Body of pancreas (tissue), 4 donors: ENCODE measurements around the gene F10. TPM values are rescaled to one million over a fixed set of nuclear protein-coding genes. Genes with fewer than 3 reads are reported as not detected.

Experiments
- ATAC-seq: fragments of 150-250 bp; one replicate; pipeline ENCODE4 v1.9.1; 2016
- DNase-seq, 4 donors: peaks; one replicate each; pipeline ENCODE4 v3.0.0-alpha.2; 2019
- H3K27ac ChIP-seq, 4 donors: fragments of 200-600 bp; sonication (generic); 1 replicate in 3 of 4; 2 replicates in 1 of 4; pipeline versions ENCODE4 v1.5.1 to v1.6.1; 2016 to 2019; ENCODE audit warnings: mild to moderate bottlenecking in 1 of 4, mixed read lengths in 1 of 4, moderate library complexity in 1 of 4
- H3K27me3 ChIP-seq, 2 donors: fragments of 200-600 bp; sonication (generic); one replicate each; pipeline ENCODE4 v1.6.0; 2016; ENCODE audit warnings: mild to moderate bottlenecking in 1 of 2
- H3K36me3 ChIP-seq, 2 donors: fragments of 200-600 bp; sonication (generic); replicated peaks in 1 of 2; 2 replicates each; pipeline ENCODE4 v1.5.1; 2016; ENCODE audit warnings: low read depth in 2 of 2; ENCODE audit not compliant: insufficient read depth in 1 of 2
- H3K4me1 ChIP-seq: fragments of 200-600 bp; sonication (generic); one replicate; pipeline ENCODE4 v1.6.0; 2016
- H3K4me3 ChIP-seq, 2 donors: fragments of 200-600 bp; sonication (generic); 1 replicate in 1 of 2; 2 replicates in 1 of 2; pipeline ENCODE4 v1.5.1; 2016 to 2019
- H3K9me3 ChIP-seq, 3 donors: fragments of 200-600 bp; sonication (generic); 1 replicate in 2 of 3; 2 replicates in 1 of 3; pipeline ENCODE4 v1.5.1; 2016
- POLR2A ChIP-seq, 3 donors: fragments of 450-650 bp; IDR thresholded peaks; one replicate each; pipeline ENCODE4 v1.6.1; 2016; ENCODE audit warnings: antibody characterized with exemption in 3 of 3, mild to moderate bottlenecking in 2 of 3
- WGBS, 2 donors: methylation state at CpG; one replicate each; pipeline ENCODE4 v1.1.5; 2017; 5-methylcytosine and 5-hydroxymethylcytosine counted together
- intact Hi-C: fragments of 100-400 bp; cut with DNase I; formaldehyde crosslinking; loops from one replicate; pipeline ENCODE4 v1.15.1; 2023
- total RNA-seq, 2 donors: library from RNA; depleted of rRNA; stranded (reverse); fragments of >200 nt; gene quantifications; one replicate each; pipeline ENCODE4 v1.1.0, GENCODE V29; 2016
- TF ChIP-seq, protein P1 (sequence below), 7 experiments: fragments of 450-650 bp in 4 of 7; fragments of 200-600 bp in 3 of 7; sonication (generic) in 3 of 7; IDR thresholded peaks; one replicate each; pipeline ENCODE4 v1.5.1; 2016 to 2019; ENCODE audit warnings: antibody characterized with exemption in 7 of 7

The F10 gene
- total RNA-seq, 2 donors from 2014 or later = 2.3 to 6.7 TPM

DNA sequence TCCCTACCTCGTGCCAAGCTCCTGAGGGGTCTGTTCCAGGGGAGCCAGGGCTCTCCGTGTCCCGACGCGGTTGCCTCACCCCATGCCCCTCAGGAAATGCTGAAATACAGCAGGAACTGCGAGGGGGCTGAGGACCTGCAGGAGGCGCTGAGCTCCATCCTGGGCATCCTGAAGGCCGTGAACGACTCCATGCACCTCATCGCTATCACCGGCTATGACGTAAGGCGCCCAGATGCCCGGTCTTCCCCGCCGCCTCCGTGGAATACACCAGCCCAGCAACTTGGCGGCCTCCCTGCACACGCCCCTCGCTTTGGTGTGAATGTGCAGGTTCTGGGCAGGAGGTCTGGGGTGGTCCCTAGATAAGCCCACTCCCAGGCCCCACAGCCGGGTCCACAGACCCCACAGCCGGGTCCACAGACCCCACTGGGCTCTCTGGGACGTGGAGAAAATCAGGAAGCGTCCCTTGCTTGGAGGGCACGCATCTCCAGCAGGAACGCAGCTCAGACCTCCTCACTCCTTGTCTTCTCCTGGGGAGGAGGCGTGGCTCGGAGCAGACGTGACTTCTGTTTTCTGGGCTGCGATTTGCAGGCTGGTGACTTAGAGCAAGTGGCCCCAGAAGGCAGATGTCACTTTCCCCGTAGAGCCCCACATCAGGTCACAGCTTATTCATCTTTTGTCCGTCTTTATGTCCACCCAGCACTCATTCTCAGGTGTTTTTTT lies 36.4 kb upstream of the F10 start:
- no peaks in the 10 kb centered on the region for H3K27me3 ChIP-seq
- no peak for DNase-seq
- intact Hi-C loops = no loop called here
- no peak overlapping the region for H3K4me3 ChIP-seq
- H3K36me3 ChIP-seq = peaks cover 0 to 13% of the 10 kb centered on the region in 2 donors
- H3K4me1 ChIP-seq = no peaks in the 10 kb centered on the region
- TF ChIP-seq, protein P1, sequence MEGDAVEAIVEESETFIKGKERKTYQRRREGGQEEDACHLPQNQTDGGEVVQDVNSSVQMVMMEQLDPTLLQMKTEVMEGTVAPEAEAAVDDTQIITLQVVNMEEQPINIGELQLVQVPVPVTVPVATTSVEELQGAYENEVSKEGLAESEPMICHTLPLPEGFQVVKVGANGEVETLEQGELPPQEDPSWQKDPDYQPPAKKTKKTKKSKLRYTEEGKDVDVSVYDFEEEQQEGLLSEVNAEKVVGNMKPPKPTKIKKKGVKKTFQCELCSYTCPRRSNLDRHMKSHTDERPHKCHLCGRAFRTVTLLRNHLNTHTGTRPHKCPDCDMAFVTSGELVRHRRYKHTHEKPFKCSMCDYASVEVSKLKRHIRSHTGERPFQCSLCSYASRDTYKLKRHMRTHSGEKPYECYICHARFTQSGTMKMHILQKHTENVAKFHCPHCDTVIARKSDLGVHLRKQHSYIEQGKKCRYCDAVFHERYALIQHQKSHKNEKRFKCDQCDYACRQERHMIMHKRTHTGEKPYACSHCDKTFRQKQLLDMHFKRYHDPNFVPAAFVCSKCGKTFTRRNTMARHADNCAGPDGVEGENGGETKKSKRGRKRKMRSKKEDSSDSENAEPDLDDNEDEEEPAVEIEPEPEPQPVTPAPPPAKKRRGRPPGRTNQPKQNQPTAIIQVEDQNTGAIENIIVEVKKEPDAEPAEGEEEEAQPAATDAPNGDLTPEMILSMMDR (IDR thresholded peaks at IDR 0.05) = no peak
- no peak for TF ChIP-seq POLR2A (IDR thresholded peaks at IDR 0.05)
- ATAC-seq = no peak
- WGBS, 2 donors = 86 to 89% methylated on average over 20 to 31 of the region's 32 CpGs
- no peak overlapping the region for H3K27ac ChIP-seq
- H3K9me3 ChIP-seq = no peaks in the 10 kb centered on the region

DNA sequence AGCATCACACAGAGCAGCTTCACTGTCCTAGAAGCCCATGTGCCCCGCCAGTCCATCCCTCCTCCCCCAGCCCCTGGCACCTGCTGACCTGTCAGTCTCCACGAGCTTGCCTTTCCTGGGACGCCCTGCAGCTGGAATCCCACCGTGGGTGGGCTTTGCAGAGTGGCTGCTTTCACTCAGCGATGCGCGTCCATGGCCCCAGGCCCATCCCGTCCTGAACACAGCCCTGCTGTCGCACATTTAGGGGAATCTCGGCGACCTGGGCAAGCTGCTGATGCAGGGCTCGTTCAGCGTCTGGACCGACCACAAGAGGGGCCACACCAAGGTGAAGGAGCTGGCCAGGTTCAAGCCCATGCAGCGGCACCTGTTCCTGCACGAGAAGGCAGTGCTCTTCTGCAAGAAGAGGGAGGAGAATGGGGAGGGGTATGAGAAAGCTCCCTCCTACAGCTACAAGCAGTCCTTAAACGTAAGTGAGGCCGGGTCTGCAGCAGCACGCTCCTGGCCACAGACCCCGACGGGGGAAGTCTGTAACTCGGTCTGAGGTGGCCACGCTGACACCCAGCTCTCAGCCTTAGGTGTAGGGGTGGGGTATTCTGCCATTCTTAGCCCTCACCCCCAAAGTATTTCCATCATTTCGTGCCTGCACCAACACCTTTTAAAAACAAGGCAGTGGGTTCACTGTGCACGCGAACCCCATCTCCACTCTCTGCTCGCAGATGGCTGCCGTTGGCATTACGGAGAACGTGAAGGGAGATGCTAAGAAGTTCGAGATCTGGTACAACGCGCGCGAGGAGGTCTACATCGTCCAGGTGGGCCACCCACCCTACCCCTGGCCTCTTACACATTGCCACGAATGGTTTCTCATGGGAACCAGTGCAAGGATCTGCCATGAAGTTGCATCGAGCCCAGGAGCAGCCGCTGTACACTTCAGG lies 35.3 kb upstream of the F10 start:
- no peak for TF ChIP-seq POLR2A (IDR thresholded peaks at IDR 0.05)
- TF ChIP-seq, protein P1 (IDR thresholded peaks at IDR 0.05) = no peak
- H3K36me3 ChIP-seq = peaks cover 0 to 13% of the 10 kb centered on the region in 2 donors
- ATAC-seq = no peak

DNA sequence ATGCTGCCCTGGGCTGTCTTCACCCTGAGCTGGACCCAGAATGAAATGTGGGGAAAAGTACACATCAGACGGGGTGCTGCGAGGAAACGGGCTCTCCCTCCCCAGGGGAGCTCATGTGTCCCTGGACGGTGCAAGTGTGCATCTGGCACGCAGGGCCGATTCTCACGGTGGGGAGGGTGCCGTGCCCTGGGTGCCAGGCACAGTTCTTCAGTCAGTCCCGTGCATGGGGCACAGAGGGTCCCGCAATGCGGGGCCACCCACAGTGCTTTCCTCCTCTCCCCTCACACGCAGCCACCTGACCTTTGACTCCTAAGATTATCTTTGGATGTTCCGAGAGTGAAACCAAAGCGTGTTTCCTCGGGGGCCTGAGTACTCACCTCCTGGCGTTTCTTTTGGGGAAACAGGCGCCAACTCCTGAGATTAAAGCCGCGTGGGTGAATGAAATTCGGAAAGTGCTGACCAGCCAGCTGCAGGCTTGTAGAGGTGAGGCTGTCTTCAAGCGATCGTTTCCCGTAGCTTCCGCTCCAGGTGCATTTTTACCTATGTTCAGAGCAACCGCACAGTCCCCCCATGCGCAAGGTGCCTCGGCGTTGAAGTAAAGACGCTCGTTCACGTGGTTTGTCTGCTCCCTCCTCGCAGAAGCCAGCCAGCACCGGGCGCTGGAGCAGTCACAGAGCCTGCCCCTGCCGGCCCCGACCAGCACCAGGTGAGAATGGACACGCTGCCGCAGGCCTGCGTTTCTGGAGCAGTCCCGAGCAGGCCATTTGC lies 34.5 kb upstream of the F10 start:
- WGBS, 2 donors = 91 to 93% methylated on average over 32 to 40 of the region's 40 CpGs

More for the DNA sequence above, 35.3 kb upstream of the F10 start:
- Histone ChIP-seq H3K27me3 (no peaks in the 10 kb centered on the region), H3K9me3 (no peaks in the 10 kb centered on the region), H3K27ac (no peak overlapping the region), H3K4me1 (no peaks in the 10 kb centered on the region), H3K4me3 (no peak overlapping the region)
- 90% methylated on average over 29 to 39 of the region's 39 CpGs for WGBS, 2 donors
- intact Hi-C loops = no loop called here
- no peak for DNase-seq

DNA sequence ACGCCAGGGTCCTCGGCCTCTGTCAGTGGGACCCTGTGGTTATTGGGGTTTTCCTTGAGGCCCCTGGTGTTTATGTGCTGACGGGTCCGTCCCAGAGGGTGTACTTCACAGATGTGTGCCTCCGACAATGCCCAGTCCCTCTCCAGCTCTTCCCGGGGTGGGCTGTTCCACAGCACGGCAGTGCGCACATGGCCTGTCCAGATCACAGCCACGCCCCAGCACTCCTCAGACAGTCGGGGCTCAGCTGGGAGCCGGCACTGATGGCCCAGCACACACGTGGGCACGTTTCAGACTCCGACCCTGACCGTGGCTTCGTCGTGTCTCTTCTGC lies 33.9 kb upstream of the F10 start:
- DNase-seq (no peak), ATAC-seq (no peak)
- WGBS, 2 donors = 89% methylated on average over 11 to 17 of the region's 17 CpGs
- Histone ChIP-seq H3K27me3 (no peaks in the 10 kb centered on the region), H3K4me1 (no peaks in the 10 kb centered on the region), H3K36me3 (peaks cover 0 to 13% of the 10 kb centered on the region in 2 donors), H3K9me3 (no peaks in the 10 kb centered on the region), H3K27ac (no peak overlapping the region), H3K4me3 (no peak overlapping the region)
- intact Hi-C loops = no loop called here
- TF ChIP-seq, protein P1 (IDR thresholded peaks at IDR 0.05) = no peak
- TF ChIP-seq POLR2A (IDR thresholded peaks at IDR 0.05) = no peak

More for the DNA sequence above, 34.5 kb upstream of the F10 start:
- intact Hi-C loops = no loop called here
- H3K27me3 ChIP-seq = no peaks in the 10 kb centered on the region
- no peak for ATAC-seq
- DNase-seq = no peak
- no peak overlapping the region for H3K27ac ChIP-seq
- H3K4me1 ChIP-seq = no peaks in the 10 kb centered on the region
- H3K9me3 ChIP-seq = no peaks in the 10 kb centered on the region
- peaks cover 0 to 13% of the 10 kb centered on the region in 2 donors for H3K36me3 ChIP-seq
- TF ChIP-seq POLR2A (IDR thresholded peaks at IDR 0.05) = no peak
- TF ChIP-seq, protein P1 (IDR thresholded peaks at IDR 0.05) = no peak
- H3K4me3 ChIP-seq = no peak overlapping the region
